Nephron (organoid): ENCODE results near the gene ATG2A.

Experiments used
- H3K27ac Mint-ChIP-seq, 3 experiments: 2 replicates each; pipeline ENCODE4 v1.8.0; 2020; ENCODE audit warnings: mixed read lengths in 3 of 3, mild to moderate bottlenecking in 2 of 3, moderate library complexity in 1 of 3
- H3K27me3 Mint-ChIP-seq: 2 replicates; pipeline ENCODE4 v1.8.0; 2021; ENCODE audit warnings: low read depth, mild to moderate bottlenecking, moderate library complexity, mixed read lengths
- H3K36me3 Mint-ChIP-seq: 2 replicates; pipeline ENCODE4 v1.8.0; 2020; ENCODE audit warnings: low read depth, mixed read lengths
- H3K4me1 Mint-ChIP-seq: 2 replicates; pipeline ENCODE4 v1.8.0; 2020; ENCODE audit warnings: mixed read lengths
- H3K4me3 Mint-ChIP-seq, 3 experiments: 2 replicates each; pipeline ENCODE4 v1.8.0; 2020; ENCODE audit warnings: mild to moderate bottlenecking in 3 of 3, mixed read lengths in 3 of 3, moderate library complexity in 2 of 3
- H3K9me3 Mint-ChIP-seq: 2 replicates; pipeline ENCODE4 v1.8.0; 2020; ENCODE audit warnings: mixed read lengths
- CTCF ChIP-seq, 3 experiments: fragments of 200-600 bp; sonication (generic); IDR thresholded peaks; one replicate each; pipeline ENCODE4 v1.5.0; 2021; ENCODE audit warnings: antibody characterized with exemption in 3 of 3; ENCODE audit not compliant: unreplicated experiment in 3 of 3

ATG2A gene

GRCh38 chr11:64864473-64865285 is 52.3 kb downstream of the ATG2A start:
- H3K27ac Mint-ChIP-seq = peak overlapping the region; percentile 75 to 98 (median 96)
- TF ChIP-seq CTCF (IDR thresholded peaks at IDR 0.05; ENCODE audit: unreplicated experiment in 3 of 3) = no peak
- H3K27me3 Mint-ChIP-seq = no peaks in the 10 kb centered on the region
- H3K9me3 Mint-ChIP-seq = no peaks in the 10 kb centered on the region
- H3K4me1 Mint-ChIP-seq = peaks cover 72% of the 10 kb centered on the region
- H3K4me3 Mint-ChIP-seq = peak overlapping the region; percentile 25 to 36 (median 30)
- H3K36me3 Mint-ChIP-seq = peaks cover 19% of the 10 kb centered on the region

GRCh38 chr11:64864135-64864472 is 52.9 kb downstream of the ATG2A start:
- H3K4me3 Mint-ChIP-seq = no peak overlapping the region
- no peaks in the 10 kb centered on the region for H3K27me3 Mint-ChIP-seq
- H3K4me1 Mint-ChIP-seq = peaks cover 67% of the 10 kb centered on the region
- H3K27ac Mint-ChIP-seq = peak overlapping the region; percentile 89 to 98 (median 96)
- no peak for TF ChIP-seq CTCF (IDR thresholded peaks at IDR 0.05; ENCODE audit: unreplicated experiment in 3 of 3)
- H3K36me3 Mint-ChIP-seq = peaks cover 23% of the 10 kb centered on the region
- H3K9me3 Mint-ChIP-seq = no peaks in the 10 kb centered on the region

GRCh38 chr11:64863391-64864060 is 53.5 kb downstream of the ATG2A start:
- peaks cover 22% of the 10 kb centered on the region for H3K36me3 Mint-ChIP-seq
- H3K27ac Mint-ChIP-seq = peak overlapping the region; percentile 89 to 98 (median 96)
- no peaks in the 10 kb centered on the region for H3K27me3 Mint-ChIP-seq
- peak overlapping the region in 2 of 3 experiments; percentile 19 to 26 for H3K4me3 Mint-ChIP-seq
- no peak for TF ChIP-seq CTCF (IDR thresholded peaks at IDR 0.05; ENCODE audit: unreplicated experiment in 3 of 3)
- H3K9me3 Mint-ChIP-seq = no peaks in the 10 kb centered on the region
- peaks cover 61% of the 10 kb centered on the region for H3K4me1 Mint-ChIP-seq

- peak overlapping the region in 2 of 3 experiments; percentile 9 to 27 for H3K4me3 Mint-ChIP-seq
- H3K9me3 Mint-ChIP-seq = no peaks in the 10 kb centered on the region
- TF ChIP-seq CTCF (IDR thresholded peaks at IDR 0.05; ENCODE audit: unreplicated experiment in 3 of 3) = no peak
- H3K36me3 Mint-ChIP-seq = peaks cover 18% of the 10 kb centered on the region
- H3K4me1 Mint-ChIP-seq = peaks cover 55% of the 10 kb centered on the region
- H3K27me3 Mint-ChIP-seq = no peaks in the 10 kb centered on the region
- H3K27ac Mint-ChIP-seq = peak overlapping the region; percentile 89 to 98 (median 96)
Measured at GRCh38 chr11:64862987-64863390, 54.0 kb downstream of the ATG2A start.

- Mint-ChIP-seq H3K36me3 (peaks cover 15% of the 10 kb centered on the region), H3K27ac (peak overlapping the region in 2 of 3 experiments; percentile 35 to 61), H3K27me3 (no peaks in the 10 kb centered on the region), H3K4me3 (no peak overlapping the region), H3K9me3 (no peaks in the 10 kb centered on the region), H3K4me1 (peaks cover 48% of the 10 kb centered on the region)
- TF ChIP-seq CTCF (IDR thresholded peaks at IDR 0.05; ENCODE audit: unreplicated experiment in 3 of 3) = no peak
Measured at GRCh38 chr11:64861227-64861975, 55.6 kb downstream of the ATG2A start.
